K562 (cell line): Measurements from ENCODE around the gene HTR4.

Experiments used
- CTCF ChIP-seq, 3 experiments: IDR thresholded peaks in 2 of 3; conservative IDR thresholded peaks in 1 of 3; 2 replicates each; pipeline ENCODE4 v1.5.1; 2011 to 2012; ENCODE audit warnings: low read length in 3 of 3, mild to moderate bottlenecking in 3 of 3, control low read depth in 2 of 3, improper control_type of control experiment in 1 of 3, inconsistent platforms in 1 of 3, low read depth in 1 of 3, mixed read lengths in 1 of 3, moderate library complexity in 1 of 3; ENCODE audit not compliant: insufficient read depth in 2 of 3
- EP300 ChIP-seq: IDR thresholded peaks from 2 replicates; pipeline ENCODE4 v1.6.1; 2012; ENCODE audit warnings: low read length, improper control_type of control experiment
- ERF ChIP-seq: fragments of 450-650 bp; formaldehyde crosslinking; IDR thresholded peaks from 2 replicates; pipeline ENCODE4 v1.4.0; 2020; ENCODE audit warnings: mild to moderate bottlenecking, mixed read lengths
- GABPA ChIP-seq: fragments of 200-800 bp; sonication (Bioruptor generic); conservative IDR thresholded peaks from 2 replicates; pipeline ENCODE4 v1.6.1; 2016; ENCODE audit warnings: low read depth, missing genetic modification characterization, missing compliant biosample characterization
- JUN ChIP-seq, 2 experiments: sonication (generic) in 1 of 2; formaldehyde crosslinking in 1 of 2; IDR thresholded peaks; 2 replicates each; pipeline versions ENCODE4 v1.6.1 to v1.8.0; 2012 to 2022; ENCODE audit warnings: borderline replicate concordance in 2 of 2, mild to moderate bottlenecking in 2 of 2, improper control_type of control experiment in 1 of 2, low read depth in 1 of 2, low read length in 1 of 2, missing genetic modification reagents in 1 of 2
- KDM1A ChIP-seq, 2 experiments: fragments of 450-650 bp; IDR thresholded peaks; 2 replicates each; pipeline ENCODE4 v1.6.1; 2016; ENCODE audit warnings: mild to moderate bottlenecking in 2 of 2
- KDM5B ChIP-seq: fragments of 200-600 bp; sonication (generic); IDR thresholded peaks from 2 replicates; pipeline ENCODE4 v1.6.1; 2012; ENCODE audit warnings: low read depth, mild to moderate bottlenecking, moderate library complexity, low read length, control low read depth, inconsistent platforms; ENCODE audit not compliant: insufficient replicate concordance
- MLX ChIP-seq, 2 experiments: fragments of 450-650 bp in 1 of 2; sonication (generic) in 1 of 2; formaldehyde crosslinking; conservative IDR thresholded peaks; 2 replicates each; pipeline versions ENCODE4 v1.4.0 to v1.8.1; 2020 to 2022; ENCODE audit warnings: mild to moderate bottlenecking in 1 of 2, missing genetic modification reagents in 1 of 2
- MNT ChIP-seq, 2 experiments: fragments of 450-650 bp; conservative IDR thresholded peaks; 2 replicates each; pipeline ENCODE4 v1.6.1; 2017; ENCODE audit warnings: mild to moderate bottlenecking in 2 of 2, moderate library complexity in 2 of 2
- MXD1 ChIP-seq: fragments of 250-450 bp; sonication (Bioruptor Pico); IDR thresholded peaks from 2 replicates; pipeline ENCODE4 v1.8.0; 2021; ENCODE audit warnings: borderline replicate concordance, mild to moderate bottlenecking, moderate library complexity; ENCODE audit not compliant: poor library complexity, severe bottlenecking
- OTX1 ChIP-seq: fragments of 450-650 bp; formaldehyde crosslinking; IDR thresholded peaks from 2 replicates; pipeline ENCODE4 v1.4.0; 2022; ENCODE audit warnings: mild to moderate bottlenecking
- POLR2AphosphoS5 ChIP-seq: IDR thresholded peaks from 2 replicates; pipeline ENCODE4 v1.6.1; 2011; ENCODE audit warnings: mild to moderate bottlenecking, low read depth, low read length, moderate library complexity; ENCODE audit not compliant: control insufficient read depth, insufficient read depth
- SP2 ChIP-seq: IDR thresholded peaks from 2 replicates; pipeline ENCODE4 v1.6.1; 2011; ENCODE audit warnings: mild to moderate bottlenecking, low read depth, low read length, moderate library complexity; ENCODE audit not compliant: poor library complexity, severe bottlenecking; ENCODE audit errors: extremely low read depth
- ZFX ChIP-seq: sonication (generic); formaldehyde crosslinking; IDR thresholded peaks from 2 replicates; pipeline ENCODE4 v1.8.0; 2022; ENCODE audit warnings: mild to moderate bottlenecking, missing genetic modification reagents, moderate library complexity

GRCh38 chr5:148633067-148633377, 21.3 kb downstream of the HTR4 start:
- TF ChIP-seq CTCF (IDR thresholded peaks at IDR 0.05 in 2 of 3, conservative IDR thresholded peaks at IDR 0.05 in 1 of 3; ENCODE audit: insufficient read depth in 2 of 3, low read depth in 1 of 3, low read length in 3 of 3) (no peak), JUN (IDR thresholded peaks at IDR 0.05; ENCODE audit: borderline replicate concordance, low read depth, low read length) (no peak), JUN (CRISPR knock-in tag; IDR thresholded peaks at IDR 0.05; ENCODE audit: borderline replicate concordance) (no peak), MXD1 (no peak), MNT (conservative IDR thresholded peaks at IDR 0.05) (no peak), ZFX (no peak), MLX (CRISPR knock-in tag; conservative IDR thresholded peaks at IDR 0.05) (no peak), KDM5B (no peak), POLR2AphosphoS5 (no peak), KDM1A (IDR thresholded peaks at IDR 0.05) (no peak), ERF (CRISPR knock-in tag) (no peak), GABPA (tag) (no peak), EP300 (no peak), SP2 (no peak), OTX1 (CRISPR knock-in tag) (no peak)
